ENCODE data around the gene HSPA9. TPM values are rescaled to one million over a fixed set of nuclear protein-coding genes. Genes with fewer than 3 reads are reported as not detected.

HSPA9 gene
- total and polyA plus RNA-seq, 2 experiments from 2014 or later: 225 to 380 TPM

DNA sequence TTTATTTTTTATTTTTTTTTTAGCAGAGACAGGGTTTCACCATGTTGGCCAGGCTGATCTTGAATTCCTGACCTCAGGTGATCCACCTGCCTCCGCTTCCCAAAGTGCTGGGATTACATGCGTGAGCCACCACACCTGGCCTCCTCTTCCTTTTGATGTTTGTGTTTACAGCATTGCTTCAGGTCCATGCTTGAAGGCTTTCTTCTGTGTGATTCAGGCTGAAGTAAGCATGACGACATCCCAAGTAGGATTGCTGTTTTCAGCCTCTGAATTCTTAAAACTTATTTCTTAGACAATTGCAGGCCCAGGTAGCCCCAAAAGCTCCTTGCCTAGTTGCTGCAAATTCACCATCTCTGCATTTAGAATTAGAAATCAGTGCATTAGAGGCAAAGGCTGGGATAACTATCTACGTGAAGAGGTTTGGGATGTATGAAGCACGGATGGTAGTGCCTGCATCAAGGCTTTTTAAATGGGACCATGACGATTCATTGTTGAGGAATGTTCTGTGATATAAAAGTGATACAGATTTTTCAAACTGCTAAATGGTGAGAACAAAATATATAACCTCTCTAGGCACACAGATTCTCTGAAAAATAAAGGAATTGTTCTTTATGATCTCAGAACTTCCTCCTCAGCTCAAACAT, 29.2 kb downstream of the HSPA9 start:
- Histone ChIP-seq H3K4me2 (ENCODE audit: unreplicated experiment) (peak overlapping the region; percentile 98), H3K27ac (peak overlapping the region; percentile 48), H3K9me2 (ENCODE audit: insufficient read depth) (no peaks in the 10 kb centered on the region), H3F3A (ENCODE audit: insufficient read depth) (peaks cover 32% of the 10 kb centered on the region), H3K27me3 (replicated peaks; ENCODE audit: insufficient read depth) (no peaks in the 10 kb centered on the region), H3K9me3 (ENCODE audit: low read depth) (no peaks in the 10 kb centered on the region), H3K4me3 (no peak overlapping the region), H3K4me1 (ENCODE audit: insufficient read depth) (peaks cover 28% of the 10 kb centered on the region), H3K36me3 (ENCODE audit: low read depth) (no peaks in the 10 kb centered on the region), H3K9ac (peak overlapping the region; percentile 95), H4K20me1 (ENCODE audit: insufficient read depth) (peaks cover 4% of the 10 kb centered on the region; the same call in 1 of the 2 replicates), H2AFZ (no peak overlapping the region), H3K79me2 (ENCODE audit: insufficient read depth) (peaks cover 93% of the 10 kb centered on the region)
- in situ Hi-C loops (cut with MboI): no loop called here
- 78 to 85% methylated on average over 6 of the region's 6 CpGs for WGBS, 2 experiments (ENCODE audit: low coverage in 1 of 2, low lambda C conversion rate in 2 of 2, missing lambda C conversion rate in 2 of 2)
- DNase-seq: peak; percentile 60
- TF ChIP-seq EZH2 (IDR thresholded peaks at IDR 0.05; ENCODE audit: insufficient read depth, poor library complexity, severe bottlenecking) (no peak), EZH2phosphoT487 (IDR thresholded peaks at IDR 0.05; ENCODE audit: insufficient read depth, low read depth) (no peak)

DNA sequence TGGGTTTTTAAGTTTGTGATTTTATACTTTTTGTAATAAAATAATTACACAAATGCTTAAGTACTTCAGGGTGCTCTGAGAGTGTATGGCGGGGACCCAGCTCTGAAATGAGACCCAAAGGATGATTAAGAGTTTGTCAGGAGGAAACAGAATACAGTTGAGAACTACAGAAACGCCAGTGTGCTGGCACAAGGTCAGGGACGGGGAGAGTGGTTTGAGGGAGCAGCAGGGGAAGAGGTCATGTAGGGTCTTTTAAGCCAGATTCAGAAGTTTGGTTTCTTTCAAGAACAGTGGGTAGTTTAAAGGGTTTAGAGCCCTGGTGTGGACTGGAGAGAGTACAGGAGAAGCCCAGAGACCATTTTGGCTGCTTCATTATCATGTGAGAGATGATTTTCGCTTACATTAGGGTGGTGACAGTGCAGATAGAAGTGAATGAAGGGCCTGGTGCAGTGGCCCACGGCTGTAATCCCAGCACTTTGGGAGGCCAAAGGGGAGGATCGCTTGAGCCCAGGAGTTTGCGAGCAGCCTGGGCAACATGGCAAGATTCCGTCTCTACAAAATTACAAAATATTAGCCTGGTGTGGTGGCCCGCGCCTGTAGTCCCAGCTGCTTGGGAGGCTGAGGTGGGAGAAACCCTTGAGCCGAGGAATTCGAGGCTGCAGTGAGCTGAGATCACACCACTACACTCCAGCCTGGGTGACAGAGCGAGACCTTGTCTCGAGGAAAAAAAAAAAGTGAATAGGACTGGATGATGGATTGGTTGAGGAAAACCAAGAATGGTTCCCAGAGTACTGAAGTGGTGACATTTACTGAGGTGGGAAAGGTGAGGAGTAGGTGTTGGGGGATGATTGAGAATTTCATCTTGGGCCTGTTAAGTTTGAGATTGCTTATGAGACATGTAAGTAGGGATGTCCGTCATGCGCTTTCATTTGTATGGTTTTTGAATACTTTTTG, 30.7 kb downstream of the HSPA9 start:
- 57 to 62% methylated on average over 16 of the region's 16 CpGs for WGBS, 2 experiments (ENCODE audit: low coverage in 1 of 2, low lambda C conversion rate in 2 of 2, missing lambda C conversion rate in 2 of 2)
- H3K4me3 ChIP-seq: peak overlapping the region; percentile 96
- peak overlapping the region; percentile 98 for H3K4me2 ChIP-seq (ENCODE audit: unreplicated experiment)
- H3K9me3 ChIP-seq (ENCODE audit: low read depth): no peaks in the 10 kb centered on the region
- H3K36me3 ChIP-seq (ENCODE audit: low read depth): 0 out of 2 replicates have a peak, but pooled peaks cover 3% of the 10 kb centered on the region
- peaks cover 95% of the 10 kb centered on the region for H3K79me2 ChIP-seq (ENCODE audit: insufficient read depth)
- in situ Hi-C loops (cut with MboI): no loop called here
- no peaks in the 10 kb centered on the region for H3K27me3 ChIP-seq (replicated peaks; ENCODE audit: insufficient read depth)
- DNase-seq: peak; percentile 80
- H2AFZ ChIP-seq: peak overlapping the region; percentile 66
- peak overlapping the region; percentile 97 for H3K27ac ChIP-seq
- H4K20me1 ChIP-seq (ENCODE audit: insufficient read depth): peaks cover 11% of the 10 kb centered on the region
- no peaks in the 10 kb centered on the region for H3K9me2 ChIP-seq (ENCODE audit: insufficient read depth)
- H3K4me1 ChIP-seq (ENCODE audit: insufficient read depth): peaks cover 43% of the 10 kb centered on the region
- peak overlapping the region; percentile 95 for H3K9ac ChIP-seq
- TF ChIP-seq EZH2phosphoT487 (IDR thresholded peaks at IDR 0.05; ENCODE audit: insufficient read depth, low read depth): no peak
- no peak for TF ChIP-seq EZH2 (IDR thresholded peaks at IDR 0.05; ENCODE audit: insufficient read depth, poor library complexity, severe bottlenecking)
- H3F3A ChIP-seq (ENCODE audit: insufficient read depth): peaks cover 40% of the 10 kb centered on the region

DNA sequence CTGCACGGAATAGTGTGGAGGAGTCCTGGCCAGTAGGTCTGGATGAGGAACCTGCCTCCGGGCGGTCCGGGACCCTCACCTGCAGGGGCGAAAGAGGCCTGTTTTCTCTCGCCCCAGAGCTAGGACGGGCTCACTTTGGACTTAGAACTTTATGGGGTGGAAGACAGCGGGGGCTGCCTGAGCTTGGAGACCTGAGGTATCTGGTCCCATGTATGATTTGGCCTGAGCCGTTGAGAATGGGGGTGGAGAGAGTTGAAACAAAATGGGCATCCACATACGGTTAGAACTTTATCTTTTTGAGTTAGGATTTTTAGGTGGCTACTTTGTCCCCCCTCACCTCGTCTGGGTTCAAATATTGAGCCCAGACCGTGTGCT, 31.5 kb downstream of the HSPA9 start:
- H2AFZ ChIP-seq: peak overlapping the region; percentile 66
- no peaks in the 10 kb centered on the region for H3K9me2 ChIP-seq (ENCODE audit: insufficient read depth)
- peak overlapping the region; percentile 95 for H3K9ac ChIP-seq
- peaks cover 11% of the 10 kb centered on the region for H4K20me1 ChIP-seq (ENCODE audit: insufficient read depth)
- WGBS, 2 experiments (ENCODE audit: low coverage in 1 of 2, low lambda C conversion rate in 2 of 2, missing lambda C conversion rate in 2 of 2): 1% methylated on average over 12 of the region's 12 CpGs
- peak overlapping the region; percentile 96 for H3K4me3 ChIP-seq
- peaks cover 50% of the 10 kb centered on the region for H3K4me1 ChIP-seq (ENCODE audit: insufficient read depth)
- H3K27me3 ChIP-seq (replicated peaks; ENCODE audit: insufficient read depth): no peaks in the 10 kb centered on the region
- H3F3A ChIP-seq (ENCODE audit: insufficient read depth): peaks cover 40% of the 10 kb centered on the region
- H3K4me2 ChIP-seq (ENCODE audit: unreplicated experiment): peak overlapping the region; percentile 98
- H3K9me3 ChIP-seq (ENCODE audit: low read depth): no peaks in the 10 kb centered on the region
- peaks cover 95% of the 10 kb centered on the region for H3K79me2 ChIP-seq (ENCODE audit: insufficient read depth)
- TF ChIP-seq EZH2 (IDR thresholded peaks at IDR 0.05; ENCODE audit: insufficient read depth, poor library complexity, severe bottlenecking) (no peak), EZH2phosphoT487 (IDR thresholded peaks at IDR 0.05; ENCODE audit: insufficient read depth, low read depth) (no peak)
- in situ Hi-C loops (cut with MboI): no loop called here
- DNase-seq: no peak
- H3K36me3 ChIP-seq (ENCODE audit: low read depth): peaks cover 6% of the 10 kb centered on the region; the same call in 1 of the 2 replicates
- H3K27ac ChIP-seq: peak overlapping the region; percentile 97

DNA sequence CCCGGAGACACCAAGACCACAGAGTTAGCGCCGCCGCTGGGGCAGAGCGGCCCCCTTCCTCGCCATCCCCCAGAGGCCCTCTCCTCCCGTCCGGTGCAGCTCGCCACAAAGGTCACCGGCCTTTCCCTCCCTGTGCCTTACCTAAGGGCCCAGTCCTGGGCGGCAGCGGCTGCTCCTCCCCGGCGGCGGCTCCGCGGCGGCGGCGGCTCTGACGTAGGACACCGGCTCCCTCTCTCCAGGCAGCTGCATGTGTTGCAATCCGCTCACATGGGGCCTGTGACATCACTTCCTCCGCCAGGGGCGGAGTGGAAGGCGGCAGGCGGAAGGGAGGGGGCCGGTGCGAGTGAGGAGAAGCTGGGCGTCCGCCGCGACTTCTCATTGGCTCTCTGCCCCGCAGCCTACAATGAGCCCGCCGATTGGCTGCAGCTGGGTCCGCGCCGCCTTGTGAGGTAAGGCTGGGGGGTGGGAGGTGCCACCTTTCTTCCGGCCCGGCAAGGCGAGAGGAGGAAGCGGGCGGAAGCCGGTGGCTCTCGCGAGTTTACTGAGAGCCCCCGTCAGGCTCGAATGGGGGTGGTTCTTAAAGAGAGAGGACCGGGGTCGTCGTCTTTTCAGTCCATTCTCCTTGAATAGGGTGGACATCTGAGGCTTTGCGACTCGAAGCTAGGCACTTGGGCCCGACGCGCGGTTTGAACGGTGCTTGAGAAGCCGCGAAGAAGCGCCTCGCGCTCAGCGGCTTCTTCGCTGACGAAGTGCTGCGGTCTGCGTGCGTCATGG, 32.1 kb downstream of the HSPA9 start, which contains the start of gene ETF1:
Gene ETF1, minus strand, starts transcription at position 281 of the 774 bp plus-strand sequence. CDS start 318 bp downstream, outside the sequence.
- Histone ChIP-seq H3K79me2 (ENCODE audit: insufficient read depth) (peaks cover 95% of the 10 kb centered on the region), H3K4me1 (ENCODE audit: insufficient read depth) (peaks cover 51% of the 10 kb centered on the region), H3K9me2 (ENCODE audit: insufficient read depth) (no peaks in the 10 kb centered on the region), H3F3A (ENCODE audit: insufficient read depth) (peaks cover 38% of the 10 kb centered on the region), H3K4me3 (peak within 1 kb of the TSS; percentile 97), H3K9ac (peak within 1 kb of the TSS; percentile 99), H3K27ac (peak within 1 kb of the TSS; percentile 97), H3K4me2 (ENCODE audit: unreplicated experiment) (peak within 1 kb of the TSS; percentile 98), H3K27me3 (replicated peaks; ENCODE audit: insufficient read depth) (no peaks in the 10 kb centered on the region), H4K20me1 (ENCODE audit: insufficient read depth) (peaks cover 11% of the 10 kb centered on the region), H2AFZ (peak within 1 kb of the TSS; percentile 66), H3K9me3 (ENCODE audit: low read depth) (no peaks in the 10 kb centered on the region), H3K36me3 (ENCODE audit: low read depth) (peaks cover 10% of the 10 kb centered on the region; the same call in 1 of the 2 replicates)
- in situ Hi-C loops (cut with MboI): no loop called here
- WGBS, 2 experiments (ENCODE audit: low coverage in 1 of 2, low lambda C conversion rate in 2 of 2, missing lambda C conversion rate in 2 of 2): 1 to 2% methylated on average over 52 to 70 of the region's 70 CpGs
- TF ChIP-seq EZH2 (IDR thresholded peaks at IDR 0.05; ENCODE audit: insufficient read depth, poor library complexity, severe bottlenecking): no peak
- TF ChIP-seq EZH2phosphoT487 (IDR thresholded peaks at IDR 0.05; ENCODE audit: insufficient read depth, low read depth): no peak
- DNase-seq: peak; percentile 100

Measured in GM23248 (cell line).